ENCODE data around the gene DIAPH2.

DIAPH2 gene

GRCh38 chrX:97446298-97446882, 761.7 kb downstream of the DIAPH2 start:
- H3K4me3 ChIP-seq (ENCODE audit: control insufficient read depth, low read depth, low read length): no peak overlapping the region
- DNase-seq (ENCODE audit: low read depth): no peak
- no peak for TF ChIP-seq CTCF (IDR thresholded peaks at IDR 0.05; ENCODE audit: control insufficient read depth, insufficient read depth, low read depth, low read length, missing control alignments)

- TF ChIP-seq CTCF (IDR thresholded peaks at IDR 0.05; ENCODE audit: control insufficient read depth, insufficient read depth, low read depth, low read length, missing control alignments): no peak
- H3K4me3 ChIP-seq (ENCODE audit: control insufficient read depth, low read depth, low read length): no peak overlapping the region
- DNase-seq (ENCODE audit: low read depth): no peak
Measured at GRCh38 chrX:97447306-97447705, 762.7 kb downstream of the DIAPH2 start.

- no peak overlapping the region for H3K4me3 ChIP-seq (ENCODE audit: control insufficient read depth, low read depth, low read length)
- no peak for DNase-seq (ENCODE audit: low read depth)
- no peak for TF ChIP-seq CTCF (IDR thresholded peaks at IDR 0.05; ENCODE audit: control insufficient read depth, insufficient read depth, low read depth, low read length, missing control alignments)
Measured at GRCh38 chrX:97452283-97452682, 767.6 kb downstream of the DIAPH2 start.

- no peak for DNase-seq (ENCODE audit: low read depth)
- TF ChIP-seq CTCF (IDR thresholded peaks at IDR 0.05; ENCODE audit: control insufficient read depth, insufficient read depth, low read depth, low read length, missing control alignments): no peak
- no peak overlapping the region for H3K4me3 ChIP-seq (ENCODE audit: control insufficient read depth, low read depth, low read length)
Measured at GRCh38 chrX:97461763-97462162, 777.1 kb downstream of the DIAPH2 start.

- TF ChIP-seq CTCF (IDR thresholded peaks at IDR 0.05; ENCODE audit: control insufficient read depth, insufficient read depth, low read depth, low read length, missing control alignments): no peak
- H3K4me3 ChIP-seq (ENCODE audit: control insufficient read depth, low read depth, low read length): no peak overlapping the region
- no peak for DNase-seq (ENCODE audit: low read depth)
Measured at GRCh38 chrX:97471071-97471470, 786.4 kb downstream of the DIAPH2 start.

- no peak overlapping the region for H3K4me3 ChIP-seq (ENCODE audit: control insufficient read depth, low read depth, low read length)
- no peak for TF ChIP-seq CTCF (IDR thresholded peaks at IDR 0.05; ENCODE audit: control insufficient read depth, insufficient read depth, low read depth, low read length, missing control alignments)
- no peak for DNase-seq (ENCODE audit: low read depth)
Measured at GRCh38 chrX:97474933-97475332, 790.3 kb downstream of the DIAPH2 start.
